Heart left ventricle (tissue), 16 donors: ENCODE results near the gene ABL2. TPM values are rescaled to one million over a fixed set of nuclear protein-coding genes. Genes with fewer than 3 reads are reported as not detected.
"Not testable (repeated sequence)": the region's sequence is repeated elsewhere in the genome, so short reads cannot be mapped to it uniquely, and the experiment has no call there.

Experiments
- ATAC-seq, 4 donors: fragments of 200-7000 bp; cut with Tn5 transposase; one replicate each; pipeline ENCODE4 v1.9.1; 2020 to 2022; ENCODE audit warnings: moderate library complexity in 4 of 4, mild to moderate bottlenecking in 3 of 4, moderate number of reproducible peaks in 1 of 4
- DNase-seq, 5 donors: peaks; one replicate each; pipeline ENCODE4 v3.0.0-alpha.2; 2020
- H3K27ac ChIP-seq, 12 donors: fragments of 200-600 bp; sonication (generic) in 4 of 12; one replicate each; pipeline versions ENCODE4 v1.5.0 to v1.8.0; 2016 to 2022; ENCODE audit warnings: mild to moderate bottlenecking in 2 of 12
- H3K27me3 ChIP-seq, 9 donors: fragments of 200-600 bp; sonication (generic) in 2 of 9; one replicate each; pipeline versions ENCODE4 v1.5.1 to v1.8.0; 2016 to 2022; ENCODE audit warnings: mild to moderate bottlenecking in 3 of 9
- H3K36me3 ChIP-seq, 9 donors: fragments of 200-600 bp; sonication (generic) in 2 of 9; one replicate each; pipeline versions ENCODE4 v1.5.0 to v1.8.0; 2018 to 2022; ENCODE audit warnings: mild to moderate bottlenecking in 2 of 9
- H3K4me1 ChIP-seq, 12 donors: fragments of 200-600 bp; sonication (generic) in 4 of 12; one replicate each; pipeline versions ENCODE4 v1.5.0 to v1.8.0; 2016 to 2022; ENCODE audit warnings: mild to moderate bottlenecking in 3 of 12
- H3K4me3 ChIP-seq, 12 donors: fragments of 200-600 bp; sonication (generic) in 4 of 12; one replicate each; pipeline versions ENCODE4 v1.5.0 to v1.8.0; 2017 to 2022; ENCODE audit warnings: mild to moderate bottlenecking in 9 of 12, moderate library complexity in 4 of 12
- H3K9me3 ChIP-seq, 12 donors: fragments of 200-600 bp; sonication (generic) in 4 of 12; one replicate each; pipeline versions ENCODE4 v1.5.0 to v1.8.0; 2016 to 2022; ENCODE audit warnings: mild to moderate bottlenecking in 1 of 12
- CTCF ChIP-seq, 12 donors: fragments of 200-600 bp; sonication (generic) in 4 of 12; IDR thresholded peaks; one replicate each; pipeline versions ENCODE4 v1.5.0 to v1.8.0; 2018 to 2022; ENCODE audit warnings: antibody characterized with exemption in 12 of 12, mild to moderate bottlenecking in 5 of 12
- POLR2A ChIP-seq, 2 donors: fragments of 450-650 bp; IDR thresholded peaks; one replicate each; pipeline ENCODE4 v1.6.1; 2017; ENCODE audit warnings: antibody characterized with exemption in 2 of 2, mild to moderate bottlenecking in 2 of 2, moderate library complexity in 2 of 2
- WGBS, 4 donors: extraction: QIAGEN DNeasy Blood & Tissue Kit in 2 of 4; methylation state at CpG; one replicate each; pipeline versions ENCODE4 v1.1.5 to v1.1.7; 2013 to 2018; 5-methylcytosine and 5-hydroxymethylcytosine counted together
- intact Hi-C, 10 donors: fragments of 100-400 bp; cut with DNase I; formaldehyde crosslinking; loops; one replicate each; pipeline versions ENCODE4 v1.11.1 to v1.14.2; 2022
- polyA plus RNA-seq, 2 donors: library from polyadenylated mRNA; stranded (reverse); fragments of 200-250 nt; gene quantifications; one replicate each; pipeline ENCODE4 v1.2.3, GENCODE V29; 2013
- total RNA-seq, 9 donors: library from RNA; depleted of rRNA in 2 of 9; stranded (reverse); fragments of >200 nt in 2 of 9; fragmentation: NEBNext Ultra II Directional in 3 of 9; extraction: Animal tissue kit (Norgen Biotek cat#: 25700) in 3 of 9; gene quantifications; one replicate each; pipeline versions ENCODE4 v1.1.0 to v1.2.4, GENCODE V29; 2016 to 2023
- donor health status: ischemic (EF 13 %, LVEDD 7.1; RV severe dilation, severe dysfunction).
- donor health status: healthy with polysubstance abuse.
- donor health status: DM: no; HTN: yes; CAD: no.
- donor health status: DM: no; HTN: no; CAD: no.
- donor health status: ischemic (EF 25% LVEDD 6.9; RV normal size, moderate dysfunction).
- donor health status: ischemic (EF 25% LVEDD 5.7; RV mildly dilated, moderate dysfunction).
- donor health status: healthy.
- donor health status: DM: yes; HTN: yes; CAD: no.
- donor health status: ischemic (EF 35%, LVEDD 5.7; RV mildly dilated, moderate dysfunction).
- donor health status: nonischemic (EF 11% LVEDD 7.7; RV severe dilation, severe dysfunction).
- donor health status: DM: yes; HTN: yes; CAD: no.
- donor health status: PGD.
- donor health status: ischemic (EF 29% LVEDD 5.4; RV normal size, mild dysfunction).
- donor health status: nonischemic (EF 23%, LVEDD 6.1; RV moderate dilation, normal function).

ABL2 gene
- total and polyA plus RNA-seq, 11 donors, result 2.5 to 22.0 (median 10.2) TPM

- peaks cover 0 to 30% (median 18%) of the 10 kb centered on the region in 12 donors for H3K4me1 ChIP-seq
- no peak for TF ChIP-seq CTCF (IDR thresholded peaks at IDR 0.05)
- no peak for TF ChIP-seq POLR2A (IDR thresholded peaks at IDR 0.05)
- WGBS, 4 donors, result 63 to 68% (median 64%) methylated on average over 5 of the region's 5 CpGs
- peak overlapping the region in 11 of 12 donors; percentile 88 to 99 (median 98) for H3K4me3 ChIP-seq
- H3K9me3 ChIP-seq, result no peaks in the 10 kb centered on the region
- no peaks in the 10 kb centered on the region for H3K36me3 ChIP-seq
- H3K27ac ChIP-seq, result peak overlapping the region in 9 of 12 donors; percentile 79 to 92 (median 87)
- no peaks in the 10 kb centered on the region for H3K27me3 ChIP-seq
- no peak for ATAC-seq
- intact Hi-C loops, result loop anchor here in 3 of 10 donors (5.0 kb wide), 1 partner anchor 62 kb away; the partner anchor contains the start of gene SOAT1 (in 3 of the 3)
- no peak for DNase-seq
Observed at GRCh38 chr1:179230251-179230650, 774 bp upstream of the ABL2 start.

GRCh38 chr1:179228783-179229213 lies 679 bp downstream of the ABL2 start:
- peak overlapping the region; percentile 88 to 99 (median 98) for H3K4me3 ChIP-seq
- peak in 4 of 5 donors; percentile 47 to 60 (median 52) for DNase-seq
- H3K27me3 ChIP-seq, result no peaks in the 10 kb centered on the region
- H3K9me3 ChIP-seq, result no peaks in the 10 kb centered on the region
- intact Hi-C loops, result loop anchor here in 2 of 10 donors (10.0 kb wide), 2 partner anchors 66 to 136 kb away; partner anchors contain the start of genes AXDND1 (in 1 of the 2) and SOAT1 (in 1 of the 2)
- H3K36me3 ChIP-seq, result peaks cover 0 to 7% (median 0%) of the 10 kb centered on the region in 9 donors
- no peak for TF ChIP-seq POLR2A (IDR thresholded peaks at IDR 0.05)
- no peak for TF ChIP-seq CTCF (IDR thresholded peaks at IDR 0.05)
- peaks cover 0 to 30% (median 18%) of the 10 kb centered on the region in 12 donors for H3K4me1 ChIP-seq
- peak overlapping the region in 11 of 12 donors; percentile 79 to 92 (median 87) for H3K27ac ChIP-seq
- peak in 3 of 4 donors; percentile 75 to 81 (median 77) for ATAC-seq
- WGBS, 4 donors, result 0 to 3% (median 1%) methylated on average over 8 to 19 of the region's 19 CpGs

- no peak for ATAC-seq
- intact Hi-C loops, result loop anchor here in 2 of 10 donors (10.0 kb wide), 2 partner anchors 68 to 138 kb away; partner anchors contain the start of genes AXDND1 (in 1 of the 2) and SOAT1 (in 1 of the 2)
- H3K4me1 ChIP-seq, result peaks cover 0 to 30% (median 18%) of the 10 kb centered on the region in 12 donors
Observed at GRCh38 chr1:179226738-179227137, 2.7 kb downstream of the ABL2 start.

GRCh38 chr1:179224466-179224865 lies 5.0 kb downstream of the ABL2 start:
- not testable (repeated sequence) for H3K27ac ChIP-seq, H3K9me3 ChIP-seq, H3K27me3 ChIP-seq, DNase-seq, ATAC-seq, H3K4me3 ChIP-seq
- 92 to 97% (median 95%) methylated on average over 8 of the region's 8 CpGs for WGBS, 4 donors
- peaks cover 0 to 10% (median 6%) of the 10 kb centered on the region in 9 donors for H3K36me3 ChIP-seq
- intact Hi-C loops, result loop anchor here in 2 of 10 donors (10.0 kb wide), 2 partner anchors 70 to 140 kb away; partner anchors contain the start of genes AXDND1 (in 1 of the 2) and SOAT1 (in 1 of the 2)
- peaks cover 0 to 21% (median 10%) of the 10 kb centered on the region in 12 donors for H3K4me1 ChIP-seq

More at GRCh38 chr1:179226738-179227137, 2.7 kb downstream of the ABL2 start:
- Histone ChIP-seq H3K27ac (no peak overlapping the region), H3K9me3 (no peaks in the 10 kb centered on the region), H3K4me3 (no peak overlapping the region), H3K36me3 (peaks cover 0 to 7% (median 1%) of the 10 kb centered on the region in 9 donors), H3K27me3 (no peaks in the 10 kb centered on the region)
- no peak for TF ChIP-seq POLR2A (IDR thresholded peaks at IDR 0.05)
- TF ChIP-seq CTCF (IDR thresholded peaks at IDR 0.05), result no peak
- no peak for DNase-seq

GRCh38 chr1:179221121-179221520 lies 8.4 kb downstream of the ABL2 start:
- not testable (repeated sequence) for H3K4me3 ChIP-seq, ATAC-seq, H3K9me3 ChIP-seq, DNase-seq, H3K27me3 ChIP-seq, H3K27ac ChIP-seq
- Histone ChIP-seq H3K4me1 (peaks cover 0 to 25% (median 9%) of the 10 kb centered on the region in 12 donors), H3K36me3 (peaks cover 0 to 15% (median 6%) of the 10 kb centered on the region in 9 donors)
- 82 to 88% (median 85%) methylated on average over 7 of the region's 7 CpGs for WGBS, 4 donors
- intact Hi-C loops, result loop anchor here in 2 of 10 donors (10.0 kb wide), 2 partner anchors 74 to 144 kb away; partner anchors contain the start of genes AXDND1 (in 1 of the 2) and SOAT1 (in 1 of the 2)
